SU-DHL-6 (cell line): ENCODE results near the gene C1GALT1.

Experiments used
- EZH2phosphoT487 ChIP-seq: fragments of 200-600 bp; sonication (generic), shearing (Covaris generic); conservative IDR thresholded peaks from 2 replicates; pipeline ENCODE4 v1.6.1; 2018; ENCODE audit warnings: mild to moderate bottlenecking, antibody characterized with exemption, low read length, moderate library complexity, mixed read lengths
- TF ChIP-seq, protein P1 (sequence below): fragments of 200-600 bp; sonication (generic); IDR thresholded peaks from one replicate; pipeline ENCODE4 v1.5.1; 2017; ENCODE audit warnings: antibody characterized with exemption, mild to moderate bottlenecking, low read length, moderate library complexity; ENCODE audit not compliant: insufficient read depth, poor library complexity, severe bottlenecking

DNA sequence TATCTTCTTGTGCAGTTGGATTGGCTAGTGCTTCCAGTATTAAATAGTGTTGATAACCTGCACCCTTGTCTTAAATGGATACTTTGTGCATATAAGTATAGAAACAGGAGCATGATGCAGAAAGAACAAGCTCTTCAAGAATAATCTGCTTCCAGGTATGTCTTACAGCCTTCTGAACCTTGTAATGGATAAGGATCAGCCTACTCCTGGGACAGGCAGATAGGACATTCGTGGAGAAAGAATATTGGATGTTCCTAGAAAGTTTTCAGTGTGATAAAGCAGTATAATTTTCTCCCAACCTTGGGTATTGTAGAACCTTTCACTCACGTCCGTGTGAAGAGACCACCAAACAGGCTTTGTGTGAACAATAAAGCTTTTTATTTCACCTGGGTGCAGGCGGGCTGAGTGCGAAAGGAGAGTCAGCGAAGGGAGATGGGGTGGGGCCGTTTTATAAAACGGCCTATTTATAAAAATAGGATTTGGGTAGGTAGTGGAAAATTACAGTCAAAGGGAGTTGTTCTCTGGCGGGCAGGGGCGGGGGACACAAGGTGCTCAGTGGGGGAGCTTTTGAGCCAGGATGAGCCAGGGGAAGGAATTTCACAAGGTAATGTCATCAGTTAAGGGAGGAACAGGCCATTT, 27.2 kb downstream of the C1GALT1 start:
- TF ChIP-seq, protein P1, sequence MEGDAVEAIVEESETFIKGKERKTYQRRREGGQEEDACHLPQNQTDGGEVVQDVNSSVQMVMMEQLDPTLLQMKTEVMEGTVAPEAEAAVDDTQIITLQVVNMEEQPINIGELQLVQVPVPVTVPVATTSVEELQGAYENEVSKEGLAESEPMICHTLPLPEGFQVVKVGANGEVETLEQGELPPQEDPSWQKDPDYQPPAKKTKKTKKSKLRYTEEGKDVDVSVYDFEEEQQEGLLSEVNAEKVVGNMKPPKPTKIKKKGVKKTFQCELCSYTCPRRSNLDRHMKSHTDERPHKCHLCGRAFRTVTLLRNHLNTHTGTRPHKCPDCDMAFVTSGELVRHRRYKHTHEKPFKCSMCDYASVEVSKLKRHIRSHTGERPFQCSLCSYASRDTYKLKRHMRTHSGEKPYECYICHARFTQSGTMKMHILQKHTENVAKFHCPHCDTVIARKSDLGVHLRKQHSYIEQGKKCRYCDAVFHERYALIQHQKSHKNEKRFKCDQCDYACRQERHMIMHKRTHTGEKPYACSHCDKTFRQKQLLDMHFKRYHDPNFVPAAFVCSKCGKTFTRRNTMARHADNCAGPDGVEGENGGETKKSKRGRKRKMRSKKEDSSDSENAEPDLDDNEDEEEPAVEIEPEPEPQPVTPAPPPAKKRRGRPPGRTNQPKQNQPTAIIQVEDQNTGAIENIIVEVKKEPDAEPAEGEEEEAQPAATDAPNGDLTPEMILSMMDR, result no peak
- no peak for TF ChIP-seq EZH2phosphoT487
